Keratinocyte (primary cell): ENCODE data around the gene OR13C4. TPM values are rescaled to one million over a fixed set of nuclear protein-coding genes. Genes with fewer than 3 reads are reported as not detected.

Source experiments
- DNase-seq: peaks from one replicate; pipeline ENCODE4 v3.0.0-alpha.2; 2011; ENCODE audit warnings: low read depth, missing footprints, low spot score
- FAIRE-seq: peaks from 2 replicates; lab custom pipeline; 2011; peaks lifted over from hg19 to GRCh38; lab: Jason Lieb, UNC
- H2AFZ ChIP-seq: 2 replicates; pipeline ENCODE4 v1.6.0; 2012; ENCODE audit warnings: low read length, control low read depth, inconsistent platforms; ENCODE audit not compliant: control insufficient read depth
- H3K27ac ChIP-seq: 2 replicates; pipeline ENCODE4 v1.5.1; 2011; ENCODE audit warnings: low read length; ENCODE audit not compliant: control insufficient read depth, insufficient read depth
- H3K27me3 ChIP-seq: 3 replicates; pipeline ENCODE4 v1.6.0; 2011; ENCODE audit warnings: low read length; ENCODE audit not compliant: control insufficient read depth, insufficient read depth; ENCODE audit errors: extremely low read depth
- H3K36me3 ChIP-seq, 2 experiments: 2 replicates in 1 of 2; 3 replicates in 1 of 2; pipeline ENCODE4 v1.5.1; 2011; ENCODE audit warnings: low read length in 2 of 2, mild to moderate bottlenecking in 1 of 2; ENCODE audit not compliant: control insufficient read depth in 2 of 2, insufficient read depth in 2 of 2; ENCODE audit errors: extremely low read depth in 1 of 2
- H3K4me1 ChIP-seq: 3 replicates; pipeline ENCODE4 v1.5.1; 2011; ENCODE audit warnings: low read length; ENCODE audit not compliant: control insufficient read depth, insufficient read depth; ENCODE audit errors: extremely low read depth
- H3K4me2 ChIP-seq: 3 replicates; pipeline ENCODE4 v1.6.0; 2011; ENCODE audit warnings: low read depth, low read length; ENCODE audit not compliant: control insufficient read depth, insufficient read depth; ENCODE audit errors: extremely low read depth
- H3K4me3 ChIP-seq, 3 experiments: fragments of 200-600 bp in 1 of 3; sonication (generic) in 1 of 3; 2 replicates in 2 of 3; 3 replicates in 1 of 3; pipeline ENCODE4 v1.5.1; 2011 to 2016; ENCODE audit warnings: low read length in 3 of 3, mild to moderate bottlenecking in 3 of 3, control low read depth in 2 of 3, inconsistent platforms in 1 of 3, low read depth in 1 of 3, mixed read lengths in 1 of 3, mixed run types in 1 of 3, moderate library complexity in 1 of 3; ENCODE audit not compliant: control insufficient read depth in 2 of 3, insufficient read depth in 2 of 3; ENCODE audit errors: extremely low read depth in 1 of 3
- H3K79me2 ChIP-seq: 2 replicates; pipeline ENCODE4 v1.6.0; 2012; ENCODE audit warnings: low read length; ENCODE audit not compliant: control insufficient read depth, insufficient read depth
- H3K9ac ChIP-seq: 3 replicates; pipeline ENCODE4 v1.6.0; 2011; ENCODE audit warnings: low read length; ENCODE audit not compliant: control insufficient read depth, insufficient read depth; ENCODE audit errors: extremely low read depth
- H3K9me1 ChIP-seq: 3 replicates; pipeline ENCODE4 v1.6.0; 2011; ENCODE audit warnings: low read length; ENCODE audit not compliant: control insufficient read depth, insufficient read depth; ENCODE audit errors: extremely low read depth
- H3K9me3 ChIP-seq: 2 replicates; pipeline ENCODE4 v1.5.1; 2012; ENCODE audit warnings: low read depth, low read length; ENCODE audit not compliant: control insufficient read depth
- H4K20me1 ChIP-seq: 3 replicates; pipeline ENCODE4 v1.6.0; 2011; ENCODE audit warnings: low read length; ENCODE audit not compliant: control insufficient read depth, insufficient read depth; ENCODE audit errors: extremely low read depth
- CTCF ChIP-seq, 3 experiments: IDR thresholded peaks in 1 of 3; conservative IDR thresholded peaks in 1 of 3; optimal IDR thresholded peaks in 1 of 3; 2 replicates in 2 of 3; 3 replicates in 1 of 3; pipeline versions ENCODE3 to v1.5.1; 2011; ENCODE audit warnings: low read length in 3 of 3, mild to moderate bottlenecking in 3 of 3, moderate library complexity in 2 of 3, control low read depth in 1 of 3, inconsistent platforms in 1 of 3; ENCODE audit not compliant: insufficient read depth in 2 of 3; ENCODE audit errors: extremely low read depth in 1 of 3
- EZH2 ChIP-seq: IDR thresholded peaks from one replicate; pipeline ENCODE4 v1.6.1; 2012; ENCODE audit warnings: inconsistent platforms, mild to moderate bottlenecking, low read length, moderate library complexity
- dilution Hi-C: fragments of 300-500 bp; cut with MboI; formaldehyde crosslinking; loops from one replicate; pipeline ENCODE4 v1.7.0; 2020; ENCODE audit warnings: low sequenced_read_pairs; ENCODE audit not compliant: extremely low pct_ligation_motif_present
- polyA plus RNA-seq, 5 experiments: library from polyadenylated mRNA; depleted of rRNA in 3 of 5; stranded (reverse) in 3 of 5; stranded (forward) in 1 of 5; unstranded in 1 of 5; fragments of >200 nt; gene quantifications; 1 replicate in 1 of 5; 2 replicates in 3 of 5; 3 replicates in 1 of 5; pipeline versions ENCODE4 v1.2.1 to v1.2.3, GENCODE V29; 2011 to 2012; ENCODE audit warnings: missing spikeins in 2 of 5, low read depth in 1 of 5, low replicate concordance in 1 of 5

Gene OR13C4
- polyA plus RNA-seq, 1 donor (not counting 4 experiments of a cell fraction or from before 2014, with no cell fraction given), result not detected

- H3K9me1 ChIP-seq, result no peaks in the 10 kb centered on the region
- H3K4me3 ChIP-seq, result no peak overlapping the region
- H3K36me3 ChIP-seq, result no peaks in the 10 kb centered on the region
- H3K27me3 ChIP-seq, result no peaks in the 10 kb centered on the region
- TF ChIP-seq CTCF (optimal IDR thresholded peaks at IDR 0.05 in 1 of 3, IDR thresholded peaks at IDR 0.05 in 1 of 3, conservative IDR thresholded peaks at IDR 0.05 in 1 of 3; ENCODE audit: extremely low read depth in 1 of 3, insufficient read depth in 2 of 3, low read length in 3 of 3), result no peak
- no peak for TF ChIP-seq EZH2
- no peaks in the 10 kb centered on the region for H3K79me2 ChIP-seq
- dilution Hi-C loops, result no loop called here
- H3K9me3 ChIP-seq, result no peaks in the 10 kb centered on the region
- H2AFZ ChIP-seq, result no peak overlapping the region
- no peak overlapping the region for H3K4me2 ChIP-seq
- no peak overlapping the region for H3K9ac ChIP-seq
- DNase-seq (no peak), FAIRE-seq (no peak)
- H4K20me1 ChIP-seq, result no peaks in the 10 kb centered on the region
- H3K4me1 ChIP-seq, result peaks cover 6% of the 10 kb centered on the region
- no peak overlapping the region for H3K27ac ChIP-seq
Observed at GRCh38 chr9:104506565-104506964, 20.4 kb downstream of the OR13C4 start.

- H4K20me1 ChIP-seq, result no peaks in the 10 kb centered on the region
- no peaks in the 10 kb centered on the region for H3K9me3 ChIP-seq
- no peak for FAIRE-seq
- no peak within 1 kb of the TSS for H3K4me2 ChIP-seq
- no peak within 1 kb of the TSS for H3K27ac ChIP-seq
- peaks cover 6% of the 10 kb centered on the region for H3K4me1 ChIP-seq
- no peaks in the 10 kb centered on the region for H3K27me3 ChIP-seq
- H3K4me3 ChIP-seq, result no peak within 1 kb of the TSS
- TF ChIP-seq EZH2 (no peak), CTCF (optimal IDR thresholded peaks at IDR 0.05 in 1 of 3, IDR thresholded peaks at IDR 0.05 in 1 of 3, conservative IDR thresholded peaks at IDR 0.05 in 1 of 3; ENCODE audit: extremely low read depth in 1 of 3, insufficient read depth in 2 of 3, low read length in 3 of 3) (no peak)
- H3K9me1 ChIP-seq, result no peaks in the 10 kb centered on the region
- dilution Hi-C loops, result no loop called here
- H3K36me3 ChIP-seq, result no peaks in the 10 kb centered on the region
- no peaks in the 10 kb centered on the region for H3K79me2 ChIP-seq
- no peak within 1 kb of the TSS for H3K9ac ChIP-seq
- H2AFZ ChIP-seq, result no peak within 1 kb of the TSS
- no peak for DNase-seq
Observed at GRCh38 chr9:104503963-104504362, 23.0 kb downstream of the OR13C4 start, which contains the start of gene OR13F1. OR13F1 (plus strand) TSS chr9:104504263; CDS start chr9:104504263, 0 bp downstream.
